Endometrial microvascular endothelial cells (primary cell): ENCODE data around the gene GTF3C1. TPM values are rescaled to one million over a fixed set of nuclear protein-coding genes. Genes with fewer than 3 reads are reported as not detected.

ENCODE experiments used
- in situ Hi-C: cut with HindIII; loops from 2 replicates; pipeline ENCODE4 v1.10.0; 2017; ENCODE audit warnings: low sequenced_read_pairs, low pct_unique_long_range_greater_than_20kb; ENCODE audit errors: inconsistent ontology term
- total RNA-seq: library from RNA; depleted of rRNA; stranded (reverse); fragments of >200 nt; gene quantifications from one replicate; pipeline ENCODE4 v1.2.3, GENCODE V29; 2015; ENCODE audit errors: inconsistent ontology term

Gene GTF3C1
- total RNA-seq, 1 donor from 2014 or later: 68.9 TPM

GRCh38 chr16:27414788-27415431 is 134.8 kb downstream of the GTF3C1 start:
- in situ Hi-C loops: no loop called here

DNA sequence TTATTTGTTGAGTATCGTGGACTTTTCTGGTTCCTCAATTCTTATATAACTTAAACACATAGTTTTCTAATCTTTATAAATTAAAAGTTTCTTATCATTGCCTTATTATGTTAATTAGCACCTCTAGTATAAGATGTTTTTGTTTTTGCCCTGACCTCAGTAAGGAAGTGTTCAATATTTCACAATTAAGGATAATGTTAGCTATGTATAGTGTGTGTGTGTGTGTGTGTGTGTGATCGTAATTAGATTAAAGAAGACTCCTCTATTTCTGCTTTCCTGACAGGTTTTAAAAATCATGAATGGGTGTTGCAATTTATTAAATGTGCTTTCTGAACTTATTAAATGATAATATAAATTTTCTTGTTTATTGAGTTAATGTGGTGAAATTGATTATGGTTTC is 135.8 kb downstream of the GTF3C1 start:
- in situ Hi-C loops: no loop called here

- in situ Hi-C loops: no loop called here
Observed at GRCh38 chr16:27410761-27411160, 139.0 kb downstream of the GTF3C1 start.

Other genes starting within 250 kb of the GTF3C1 start
- 81.6 TPM for gene IL4R, start 235.9 kb downstream of the GTF3C1 start, total RNA-seq
- gene IL21R, start 147.7 kb downstream of the GTF3C1 start, total RNA-seq: not detected
- 8.3 TPM for gene KATNIP, start 231 bp upstream of the GTF3C1 start, total RNA-seq